Transverse colon (tissue), 4 donors: ENCODE measurements around the gene ADNP.

Experiments
- POLR2A ChIP-seq: fragments of 450-650 bp; IDR thresholded peaks from one replicate; pipeline ENCODE4 v1.6.1; 2016; ENCODE audit warnings: antibody characterized with exemption, mild to moderate bottlenecking, moderate library complexity
- POLR2AphosphoS5 ChIP-seq, 3 donors: sonication (generic); formaldehyde crosslinking; IDR thresholded peaks; one replicate each; pipeline ENCODE4 v1.6.1; 2016; ENCODE audit warnings: antibody characterized with exemption in 3 of 3
- TF ChIP-seq, protein P1 (sequence below), 5 experiments: fragments of 200-600 bp in 3 of 5; fragments of 450-650 bp in 2 of 5; sonication (generic) in 3 of 5; IDR thresholded peaks; 1 replicate in 2 of 5; 2 replicates in 3 of 5; pipeline ENCODE4 v1.5.1; 2016 to 2017; ENCODE audit warnings: antibody characterized with exemption in 5 of 5, inconsistent platforms in 3 of 5, mild to moderate bottlenecking in 2 of 5, moderate library complexity in 1 of 5

- TF ChIP-seq POLR2A (no peak), POLR2AphosphoS5 (IDR thresholded peaks at IDR 0.05) (no peak)
- TF ChIP-seq, protein P1, sequence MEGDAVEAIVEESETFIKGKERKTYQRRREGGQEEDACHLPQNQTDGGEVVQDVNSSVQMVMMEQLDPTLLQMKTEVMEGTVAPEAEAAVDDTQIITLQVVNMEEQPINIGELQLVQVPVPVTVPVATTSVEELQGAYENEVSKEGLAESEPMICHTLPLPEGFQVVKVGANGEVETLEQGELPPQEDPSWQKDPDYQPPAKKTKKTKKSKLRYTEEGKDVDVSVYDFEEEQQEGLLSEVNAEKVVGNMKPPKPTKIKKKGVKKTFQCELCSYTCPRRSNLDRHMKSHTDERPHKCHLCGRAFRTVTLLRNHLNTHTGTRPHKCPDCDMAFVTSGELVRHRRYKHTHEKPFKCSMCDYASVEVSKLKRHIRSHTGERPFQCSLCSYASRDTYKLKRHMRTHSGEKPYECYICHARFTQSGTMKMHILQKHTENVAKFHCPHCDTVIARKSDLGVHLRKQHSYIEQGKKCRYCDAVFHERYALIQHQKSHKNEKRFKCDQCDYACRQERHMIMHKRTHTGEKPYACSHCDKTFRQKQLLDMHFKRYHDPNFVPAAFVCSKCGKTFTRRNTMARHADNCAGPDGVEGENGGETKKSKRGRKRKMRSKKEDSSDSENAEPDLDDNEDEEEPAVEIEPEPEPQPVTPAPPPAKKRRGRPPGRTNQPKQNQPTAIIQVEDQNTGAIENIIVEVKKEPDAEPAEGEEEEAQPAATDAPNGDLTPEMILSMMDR (IDR thresholded peaks at IDR 0.05): no peak
Observed at GRCh38 chr20:50977066-50978021, 46.1 kb upstream of the ADNP start.
